ENCODE measurements around the gene ARHGAP10.

ARHGAP10 gene

GRCh38 chr4:148052448-148052847 is 320.6 kb downstream of the ARHGAP10 start:
- POLR2A ChIA-PET (ENCODE audit: low non-redundant PET): no interaction called here
- no peak overlapping the region for H3K27ac ChIP-seq
- no peak for DNase-seq (ENCODE audit: low spot score)
- CTCF ChIA-PET: no interaction called here
- TF ChIP-seq CTCF (conservative IDR thresholded peaks at IDR 0.05; ENCODE audit: low read depth): no peak

- CTCF ChIA-PET: no interaction called here
- POLR2A ChIA-PET (ENCODE audit: low non-redundant PET): no interaction called here
- DNase-seq (ENCODE audit: low spot score): no peak
- TF ChIP-seq CTCF (conservative IDR thresholded peaks at IDR 0.05; ENCODE audit: low read depth): no peak
- H3K27ac ChIP-seq: no peak overlapping the region
Observed at GRCh38 chr4:148053298-148054003, 321.6 kb downstream of the ARHGAP10 start.

- DNase-seq (ENCODE audit: low spot score): no peak
- ChIA-PET CTCF (no interaction called here), POLR2A (ENCODE audit: low non-redundant PET) (no interaction called here)
- H3K27ac ChIP-seq: no peak overlapping the region
- no peak for TF ChIP-seq CTCF (conservative IDR thresholded peaks at IDR 0.05; ENCODE audit: low read depth)
Observed at GRCh38 chr4:148054275-148054674, 322.4 kb downstream of the ARHGAP10 start.

GRCh38 chr4:148055844-148056243 is 324.0 kb downstream of the ARHGAP10 start:
- no peak overlapping the region; the same call in 1 of the 2 replicates for H3K27ac ChIP-seq
- no peak for DNase-seq (ENCODE audit: low spot score)
- CTCF ChIA-PET: interaction anchor here (0.7 kb wide), 1 partner anchor 1213 kb away, joined by 5 read pairs; no protein-coding TSS in a partner anchor
- POLR2A ChIA-PET (ENCODE audit: low non-redundant PET): no interaction called here
- no peak for TF ChIP-seq CTCF (conservative IDR thresholded peaks at IDR 0.05; ENCODE audit: low read depth)

- no peak overlapping the region for H3K27ac ChIP-seq
- POLR2A ChIA-PET (ENCODE audit: low non-redundant PET): no interaction called here
- TF ChIP-seq CTCF (conservative IDR thresholded peaks at IDR 0.05; ENCODE audit: low read depth): no peak
- CTCF ChIA-PET: interaction anchor here (0.7 kb wide), 1 partner anchor 13 kb away, joined by 3 read pairs; no protein-coding TSS in a partner anchor
- DNase-seq (ENCODE audit: low spot score): peak; percentile 29
Observed at GRCh38 chr4:148056879-148057278, 325.0 kb downstream of the ARHGAP10 start.

GRCh38 chr4:148057516-148057915 is 325.6 kb downstream of the ARHGAP10 start:
- no peak for TF ChIP-seq CTCF (conservative IDR thresholded peaks at IDR 0.05; ENCODE audit: low read depth)
- POLR2A ChIA-PET (ENCODE audit: low non-redundant PET): no interaction called here
- CTCF ChIA-PET: interaction anchor here (0.7 kb wide), 1 partner anchor 13 kb away, joined by 3 read pairs; no protein-coding TSS in a partner anchor
- DNase-seq (ENCODE audit: low spot score): no peak
- H3K27ac ChIP-seq: no peak overlapping the region
